ENCODE results near the gene PRKN.

GRCh38 chr6:161403717-161404116, 1323.8 kb downstream of the PRKN start:
- no peak for TF ChIP-seq CTCF (IDR thresholded peaks at IDR 0.05)
- TF ChIP-seq POLR2A (IDR thresholded peaks at IDR 0.05) = no peak
